Right lobe of liver (tissue), 4 donors: ENCODE data around the gene FAXC.

Source experiments
- POLR2A ChIP-seq: fragments of 450-650 bp; IDR thresholded peaks from one replicate; pipeline ENCODE4 v1.6.1; 2017; ENCODE audit warnings: antibody characterized with exemption, mild to moderate bottlenecking
- TF ChIP-seq, protein P1 (sequence below), 4 donors: fragments of 200-600 bp in 3 of 4; fragments of 450-650 bp in 1 of 4; IDR thresholded peaks; one replicate each; pipeline versions ENCODE4 v1.5.1 to v1.8.0; 2016 to 2022; ENCODE audit warnings: antibody characterized with exemption in 4 of 4, mild to moderate bottlenecking in 2 of 4
- donor health status: DM: no; HTN: no; CAD: no.
- donor health status: DM: no; HTN: no; CAD: no.
- donor health status: DM: no; HTN: yes; CAD: no.

DNA sequence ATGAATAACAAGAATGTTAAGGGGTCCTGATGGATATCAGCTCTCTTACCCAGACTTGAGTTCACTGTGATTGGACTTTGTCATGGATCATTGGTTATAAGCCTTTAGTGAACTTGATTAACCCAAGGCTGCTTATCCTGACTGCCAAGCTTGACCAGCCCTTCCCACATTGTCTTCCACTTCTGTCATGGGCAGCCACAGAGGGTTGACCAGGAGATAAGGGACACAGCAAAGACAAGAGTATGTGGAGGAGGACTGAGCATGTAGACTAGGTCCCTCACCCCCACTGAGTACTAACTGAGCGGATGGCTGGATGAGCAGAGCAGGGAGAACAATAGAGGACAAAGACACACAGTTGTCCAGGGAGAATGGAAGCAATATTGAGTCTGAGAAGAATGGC lies 52.5 kb downstream of the FAXC start:
- TF ChIP-seq, protein P1, sequence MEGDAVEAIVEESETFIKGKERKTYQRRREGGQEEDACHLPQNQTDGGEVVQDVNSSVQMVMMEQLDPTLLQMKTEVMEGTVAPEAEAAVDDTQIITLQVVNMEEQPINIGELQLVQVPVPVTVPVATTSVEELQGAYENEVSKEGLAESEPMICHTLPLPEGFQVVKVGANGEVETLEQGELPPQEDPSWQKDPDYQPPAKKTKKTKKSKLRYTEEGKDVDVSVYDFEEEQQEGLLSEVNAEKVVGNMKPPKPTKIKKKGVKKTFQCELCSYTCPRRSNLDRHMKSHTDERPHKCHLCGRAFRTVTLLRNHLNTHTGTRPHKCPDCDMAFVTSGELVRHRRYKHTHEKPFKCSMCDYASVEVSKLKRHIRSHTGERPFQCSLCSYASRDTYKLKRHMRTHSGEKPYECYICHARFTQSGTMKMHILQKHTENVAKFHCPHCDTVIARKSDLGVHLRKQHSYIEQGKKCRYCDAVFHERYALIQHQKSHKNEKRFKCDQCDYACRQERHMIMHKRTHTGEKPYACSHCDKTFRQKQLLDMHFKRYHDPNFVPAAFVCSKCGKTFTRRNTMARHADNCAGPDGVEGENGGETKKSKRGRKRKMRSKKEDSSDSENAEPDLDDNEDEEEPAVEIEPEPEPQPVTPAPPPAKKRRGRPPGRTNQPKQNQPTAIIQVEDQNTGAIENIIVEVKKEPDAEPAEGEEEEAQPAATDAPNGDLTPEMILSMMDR (IDR thresholded peaks at IDR 0.05), result no peak
- no peak for TF ChIP-seq POLR2A
